Thyroid gland (tissue), 4 donors: ENCODE data around the gene STX16. TPM values are rescaled to one million over a fixed set of nuclear protein-coding genes. Genes with fewer than 3 reads are reported as not detected.

Experiments used
- DNase-seq, 2 donors: peaks; one replicate each; pipeline ENCODE4 v3.0.0-alpha.2; 2019
- H3K27ac ChIP-seq, 3 donors: fragments of 200-600 bp; sonication (generic); 1 replicate in 2 of 3; 2 replicates in 1 of 3; pipeline ENCODE4 v1.5.1; 2016 to 2019; ENCODE audit warnings: mild to moderate bottlenecking in 1 of 3, moderate library complexity in 1 of 3
- H3K27me3 ChIP-seq: fragments of 200-600 bp; sonication (generic); one replicate; pipeline ENCODE4 v1.5.1; 2019
- H3K36me3 ChIP-seq, 2 donors: fragments of 200-600 bp; sonication (generic); one replicate each; pipeline ENCODE4 v1.5.1; 2016 to 2019
- H3K4me1 ChIP-seq, 2 donors: fragments of 200-600 bp; sonication (generic); one replicate each; pipeline ENCODE4 v1.5.1; 2017 to 2019
- H3K4me3 ChIP-seq, 3 donors: fragments of 200-600 bp; sonication (generic); replicated peaks in 1 of 3; 1 replicate in 2 of 3; 2 replicates in 1 of 3; pipeline ENCODE4 v1.5.1; 2016; ENCODE audit warnings: mild to moderate bottlenecking in 1 of 3
- H3K9me3 ChIP-seq: fragments of 200-600 bp; sonication (generic); one replicate; pipeline ENCODE4 v1.5.1; 2017
- POLR2A ChIP-seq, 2 donors: fragments of 450-650 bp; IDR thresholded peaks; one replicate each; pipeline ENCODE4 v1.6.1; 2017; ENCODE audit warnings: antibody characterized with exemption in 2 of 2, mild to moderate bottlenecking in 2 of 2, moderate library complexity in 1 of 2
- whole genome bisulfite sequencing, 2 donors: methylation state at CpG; one replicate each; pipeline ENCODE4 v1.1.5; 2017; 5-methylcytosine and 5-hydroxymethylcytosine counted together
- intact Hi-C: fragments of 100-400 bp; cut with DNase I; formaldehyde crosslinking; loops from one replicate; pipeline ENCODE4 v1.15.1; 2023
- total RNA-seq, 4 donors: library from RNA; depleted of rRNA; stranded (reverse); fragments of >200 nt; gene quantifications; one replicate each; pipeline ENCODE4 v1.2.3, GENCODE V29; 2016
- TF ChIP-seq, protein P1 (sequence below), 6 experiments: fragments of 200-600 bp in 3 of 6; fragments of 450-650 bp in 3 of 6; sonication (generic) in 3 of 6; IDR thresholded peaks; one replicate each; pipeline ENCODE4 v1.5.1; 2016 to 2019; ENCODE audit warnings: antibody characterized with exemption in 6 of 6, mild to moderate bottlenecking in 2 of 6, inconsistent platforms in 1 of 6, moderate library complexity in 1 of 6

STX16 gene
- total RNA-seq, 4 donors from 2014 or later = 42.5 to 59.1 (median 53.0) TPM

DNA sequence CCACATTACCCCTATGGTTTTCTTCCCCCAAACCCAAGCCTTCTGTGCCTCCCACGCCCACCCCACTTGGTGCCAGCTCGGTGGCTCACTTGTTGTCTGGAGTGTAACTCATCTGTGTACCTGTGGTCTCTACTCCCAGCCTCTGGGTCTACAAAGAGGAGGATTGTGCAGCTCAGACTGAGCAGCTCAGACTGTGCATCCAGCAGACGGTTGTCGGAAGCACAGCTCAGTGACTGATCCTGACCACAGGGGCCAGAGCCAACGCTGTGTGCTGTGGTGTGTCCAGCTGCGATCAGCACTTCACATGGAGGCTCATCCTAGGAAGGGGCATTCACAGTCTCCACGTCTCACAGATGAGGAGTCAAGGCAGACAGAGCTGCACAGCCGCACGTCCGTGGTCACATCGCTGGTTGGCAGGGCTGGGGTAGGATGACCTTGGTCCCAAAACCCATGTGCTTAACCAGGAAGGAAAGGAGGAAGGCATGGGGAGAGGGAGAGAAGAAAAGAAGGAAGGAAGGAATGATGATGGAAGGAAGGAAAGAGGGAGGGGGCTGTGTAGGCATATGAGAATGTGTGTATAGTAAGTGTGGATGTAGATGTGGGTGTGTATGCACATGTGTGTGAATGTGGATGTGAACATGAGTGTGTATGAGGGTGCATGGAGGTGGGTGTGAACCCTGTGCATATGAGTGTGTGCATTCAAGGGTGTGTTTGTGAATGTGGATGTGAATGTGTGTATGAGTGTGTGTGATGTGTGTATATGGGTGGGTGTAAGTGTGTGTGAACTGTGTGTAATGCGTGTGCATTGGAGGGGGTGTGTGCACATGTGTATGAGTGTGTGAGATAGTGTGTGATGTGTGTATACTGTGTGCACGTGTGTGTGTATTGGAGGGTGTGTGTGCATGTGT, 28.2 kb upstream of the STX16 start:
- intact Hi-C loops = no loop called here
- H3K9me3 ChIP-seq = no peaks in the 10 kb centered on the region
- H3K4me3 ChIP-seq = no peak overlapping the region
- no peaks in the 10 kb centered on the region for H3K27me3 ChIP-seq
- DNase-seq = no peak
- 86 to 90% methylated on average over 13 of the region's 13 CpGs for WGBS, 2 donors
- H3K4me1 ChIP-seq = no peaks in the 10 kb centered on the region
- no peak for TF ChIP-seq POLR2A (IDR thresholded peaks at IDR 0.05)
- H3K27ac ChIP-seq = no peak overlapping the region
- H3K36me3 ChIP-seq = no peaks in the 10 kb centered on the region

DNA sequence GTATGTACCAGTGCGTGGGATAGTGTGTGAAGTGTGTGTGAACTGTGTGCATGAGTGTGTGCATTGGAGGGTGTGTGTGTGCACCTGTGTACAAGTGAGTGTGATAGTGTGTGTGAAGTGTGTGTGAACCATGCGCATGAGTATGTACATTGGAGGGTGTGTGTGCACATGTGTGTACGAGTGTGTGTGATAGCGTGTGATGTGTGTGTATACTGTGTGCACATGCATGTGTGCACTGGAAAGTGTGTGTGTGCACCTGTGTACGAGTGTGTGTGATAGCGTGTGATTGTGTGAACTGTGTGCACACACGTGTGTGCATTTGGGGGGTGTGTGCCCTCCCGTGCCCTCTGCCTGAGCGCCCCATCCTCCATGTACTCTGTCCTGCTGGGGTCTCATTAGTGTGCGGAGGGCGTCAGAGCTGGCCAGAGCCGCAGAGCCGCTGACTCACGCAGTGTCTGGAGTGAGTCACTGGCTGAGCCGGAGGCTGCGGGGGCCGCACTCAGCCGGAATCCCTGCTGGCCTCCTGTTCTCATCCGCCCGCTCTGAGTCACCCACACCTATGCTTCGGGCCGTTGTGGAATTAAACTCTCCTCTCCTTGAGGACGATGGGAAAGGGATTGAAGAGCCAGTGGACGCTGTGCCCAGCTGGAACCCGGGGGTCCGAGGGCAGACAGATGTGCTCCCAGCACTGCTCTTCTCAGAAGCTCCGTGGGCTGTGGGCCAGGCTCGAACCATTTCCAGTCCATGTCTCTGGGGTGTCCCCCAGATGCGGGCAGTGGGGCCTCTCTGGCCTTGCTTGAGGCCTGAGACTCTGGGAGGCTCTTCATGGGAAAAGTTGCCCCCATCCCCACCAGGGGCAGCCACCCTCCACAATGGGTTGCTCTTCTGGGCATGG, 27.3 kb upstream of the STX16 start:
- intact Hi-C loops = no loop called here
- DNase-seq = no peak
- H3K27ac ChIP-seq = no peak overlapping the region

DNA sequence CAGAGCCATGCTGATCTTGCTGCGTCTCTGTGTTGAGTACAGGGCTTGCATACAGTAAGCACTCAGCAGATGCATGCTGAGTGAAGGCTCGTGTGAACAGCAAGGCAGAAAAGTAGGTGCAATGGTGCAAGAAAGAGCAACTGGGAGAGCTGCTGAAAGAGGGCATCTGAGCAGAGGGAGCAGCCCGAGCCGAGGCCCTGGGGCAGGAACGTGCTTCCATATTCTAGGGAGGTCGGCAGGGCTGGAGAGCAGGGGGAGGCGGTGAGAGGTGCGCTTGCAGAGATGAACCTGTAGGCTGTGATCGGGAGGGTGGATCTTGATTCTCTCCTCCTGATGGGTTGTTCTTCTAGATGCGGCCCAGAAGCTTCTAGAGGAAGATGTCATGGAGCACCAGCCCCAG, 26.4 kb upstream of the STX16 start:
- TF ChIP-seq, protein P1, sequence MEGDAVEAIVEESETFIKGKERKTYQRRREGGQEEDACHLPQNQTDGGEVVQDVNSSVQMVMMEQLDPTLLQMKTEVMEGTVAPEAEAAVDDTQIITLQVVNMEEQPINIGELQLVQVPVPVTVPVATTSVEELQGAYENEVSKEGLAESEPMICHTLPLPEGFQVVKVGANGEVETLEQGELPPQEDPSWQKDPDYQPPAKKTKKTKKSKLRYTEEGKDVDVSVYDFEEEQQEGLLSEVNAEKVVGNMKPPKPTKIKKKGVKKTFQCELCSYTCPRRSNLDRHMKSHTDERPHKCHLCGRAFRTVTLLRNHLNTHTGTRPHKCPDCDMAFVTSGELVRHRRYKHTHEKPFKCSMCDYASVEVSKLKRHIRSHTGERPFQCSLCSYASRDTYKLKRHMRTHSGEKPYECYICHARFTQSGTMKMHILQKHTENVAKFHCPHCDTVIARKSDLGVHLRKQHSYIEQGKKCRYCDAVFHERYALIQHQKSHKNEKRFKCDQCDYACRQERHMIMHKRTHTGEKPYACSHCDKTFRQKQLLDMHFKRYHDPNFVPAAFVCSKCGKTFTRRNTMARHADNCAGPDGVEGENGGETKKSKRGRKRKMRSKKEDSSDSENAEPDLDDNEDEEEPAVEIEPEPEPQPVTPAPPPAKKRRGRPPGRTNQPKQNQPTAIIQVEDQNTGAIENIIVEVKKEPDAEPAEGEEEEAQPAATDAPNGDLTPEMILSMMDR (IDR thresholded peaks at IDR 0.05) = no peak
- TF ChIP-seq POLR2A (IDR thresholded peaks at IDR 0.05) = no peak
- no peaks in the 10 kb centered on the region for H3K4me1 ChIP-seq
- intact Hi-C loops = no loop called here
- no peaks in the 10 kb centered on the region for H3K36me3 ChIP-seq
- WGBS, 2 donors = 88 to 92% methylated on average over 10 of the region's 10 CpGs
- no peaks in the 10 kb centered on the region for H3K27me3 ChIP-seq
- H3K27ac ChIP-seq = no peak overlapping the region
- no peaks in the 10 kb centered on the region for H3K9me3 ChIP-seq
- H3K4me3 ChIP-seq = no peak overlapping the region
- no peak for DNase-seq

More for the DNA sequence above, 27.3 kb upstream of the STX16 start:
- Histone ChIP-seq H3K4me1 (no peaks in the 10 kb centered on the region), H3K36me3 (no peaks in the 10 kb centered on the region), H3K9me3 (no peaks in the 10 kb centered on the region), H3K4me3 (no peak overlapping the region), H3K27me3 (no peaks in the 10 kb centered on the region)
- WGBS, 2 donors = 85 to 87% methylated on average over 24 to 26 of the region's 29 CpGs
- TF ChIP-seq, protein P1 (IDR thresholded peaks at IDR 0.05) = no peak

DNA sequence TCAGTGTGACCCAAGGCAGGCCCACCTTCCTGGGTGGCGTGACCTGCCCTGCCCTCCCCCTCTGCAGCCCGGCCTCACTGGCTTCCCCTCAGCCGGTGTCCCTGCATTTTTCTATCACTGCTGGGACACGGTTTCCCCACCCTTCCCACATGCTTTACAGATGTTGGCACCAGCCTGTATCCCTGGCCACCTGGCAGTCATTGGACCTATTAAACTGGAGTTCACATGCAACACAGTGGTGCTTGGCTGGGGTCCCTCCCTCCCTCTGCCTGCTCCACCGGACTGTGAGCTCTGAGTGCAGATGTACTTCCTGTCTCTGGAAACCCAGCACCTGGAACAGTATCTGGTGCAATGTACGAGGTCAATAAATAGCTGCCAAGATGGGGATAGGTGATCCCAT, 25.5 kb upstream of the STX16 start:
- intact Hi-C loops = no loop called here
- DNase-seq = no peak
- TF ChIP-seq, protein P1 (IDR thresholded peaks at IDR 0.05) = no peak
- no peak for TF ChIP-seq POLR2A (IDR thresholded peaks at IDR 0.05)

DNA sequence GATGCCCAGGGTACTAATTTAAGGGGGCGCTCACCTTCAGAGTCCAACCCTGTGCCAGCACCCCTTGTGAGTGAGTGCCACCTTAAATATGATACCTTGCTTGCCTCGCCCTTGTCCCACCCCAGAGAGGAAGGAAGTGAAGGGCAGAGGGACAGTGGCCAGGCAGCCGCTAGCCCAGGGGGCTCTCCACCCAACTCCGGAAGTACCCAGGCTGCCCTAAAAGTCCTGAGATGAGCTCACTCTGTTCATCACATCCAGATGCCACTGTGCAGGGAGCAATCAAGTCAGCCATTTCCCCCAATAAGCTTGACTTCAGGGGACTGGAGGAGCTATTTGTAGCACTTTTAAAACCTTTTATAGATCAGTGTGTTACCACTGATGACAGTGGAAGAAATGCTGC, 25.0 kb upstream of the STX16 start:
- H3K36me3 ChIP-seq = no peaks in the 10 kb centered on the region
- H3K4me1 ChIP-seq = no peaks in the 10 kb centered on the region
- H3K27ac ChIP-seq = no peak overlapping the region
- 81 to 96% methylated on average over 3 to 4 of the region's 4 CpGs for WGBS, 2 donors
- TF ChIP-seq, protein P1 (IDR thresholded peaks at IDR 0.05) = no peak
- no peak for TF ChIP-seq POLR2A (IDR thresholded peaks at IDR 0.05)
- no peaks in the 10 kb centered on the region for H3K9me3 ChIP-seq
- H3K4me3 ChIP-seq = no peak overlapping the region
- no peaks in the 10 kb centered on the region for H3K27me3 ChIP-seq
- intact Hi-C loops = no loop called here
- DNase-seq = no peak

More for the DNA sequence above, 25.5 kb upstream of the STX16 start:
- H3K27ac ChIP-seq = no peak overlapping the region
- no peaks in the 10 kb centered on the region for H3K36me3 ChIP-seq
- 62 to 84% methylated on average over 6 of the region's 6 CpGs for WGBS, 2 donors
- no peaks in the 10 kb centered on the region for H3K9me3 ChIP-seq
- no peaks in the 10 kb centered on the region for H3K4me1 ChIP-seq
- no peak overlapping the region for H3K4me3 ChIP-seq
- H3K27me3 ChIP-seq = no peaks in the 10 kb centered on the region
